NCI-H345 treated with DMSO at 0.1 percent for 48 hours (cell line): ENCODE measurements around the gene EXOC6.
A peak's percentile ranks its signal among the peaks of the same experiment; 100 is the strongest.

Experiments used
- DNase-seq: peaks from one replicate; lab custom pipeline; 2025; ENCODE audit not compliant: unreplicated experiment; lab: John Stamatoyannopoulos, UW

The EXOC6 gene

GRCh38 chr10:92999191-92999590 lies 150.9 kb downstream of the EXOC6 start:
- no peak for DNase-seq

DNA sequence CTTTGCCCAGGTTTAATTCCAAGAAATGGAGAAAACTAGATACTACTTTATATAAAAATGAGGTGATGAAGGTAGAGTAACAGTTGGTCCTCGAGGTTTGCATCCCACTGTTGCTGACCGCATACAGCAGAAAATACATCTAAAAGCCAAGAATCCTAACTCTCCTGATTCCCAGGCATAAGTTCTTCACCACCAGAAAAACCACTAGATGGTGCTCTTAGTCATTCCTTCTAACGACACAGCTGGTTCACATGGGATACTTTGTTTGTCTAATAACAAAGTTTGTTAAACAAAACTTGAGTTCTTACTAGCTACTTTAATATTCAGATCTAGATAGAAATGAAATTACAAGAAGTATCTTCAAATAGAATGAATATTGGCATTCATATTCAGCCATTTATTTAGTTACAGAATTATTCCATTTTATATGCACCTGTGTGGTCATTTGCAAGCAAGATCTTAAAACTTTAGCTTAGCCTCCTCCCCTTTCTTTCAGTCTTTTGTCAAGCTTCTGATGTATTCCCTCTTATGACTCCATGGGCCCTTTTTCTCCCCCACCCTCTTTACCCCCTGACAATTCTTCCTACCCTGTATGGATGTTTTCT lies 158.2 kb downstream of the EXOC6 start:
- peak; percentile 1 for DNase-seq

DNA sequence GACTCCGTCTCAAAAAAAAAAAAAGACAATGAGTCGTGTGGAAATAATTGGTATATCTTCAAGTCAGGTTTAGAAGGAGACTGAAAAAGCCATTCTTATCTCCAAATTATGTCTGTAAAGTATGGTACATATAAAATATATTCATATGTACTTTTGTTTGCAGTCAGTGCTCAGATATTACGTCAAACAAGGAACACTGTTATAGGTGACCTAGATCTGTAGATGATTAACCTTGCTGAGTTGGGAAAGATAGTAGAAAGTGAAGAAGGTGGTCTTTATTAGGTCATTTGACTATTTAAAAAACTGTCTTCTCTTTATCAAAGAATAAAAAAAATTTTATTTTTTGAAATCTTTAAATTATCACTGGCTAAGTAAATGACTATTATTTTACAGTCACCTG lies 167.4 kb downstream of the EXOC6 start:
- DNase-seq = no peak

- no peak for DNase-seq
Observed at GRCh38 chr10:93023013-93023650, 174.8 kb downstream of the EXOC6 start.

DNA sequence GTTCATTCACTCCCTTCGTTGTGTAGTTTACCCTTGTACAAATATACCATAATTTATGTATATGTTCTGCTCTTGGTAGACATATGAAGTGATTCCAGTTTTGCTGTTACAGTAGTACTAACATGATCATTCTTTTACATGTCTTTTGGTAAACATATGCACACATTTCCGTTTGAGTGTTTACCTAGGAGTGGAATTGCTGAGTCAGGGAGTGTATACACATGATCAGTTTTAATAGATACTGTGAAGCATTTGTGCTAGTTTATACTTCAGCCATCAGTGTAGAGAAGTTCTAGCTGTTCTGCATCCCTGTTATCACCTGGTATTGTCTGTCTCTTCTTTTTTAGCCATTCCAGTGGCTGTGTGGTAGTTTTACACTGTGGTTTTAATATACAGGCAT lies 177.8 kb downstream of the EXOC6 start:
- DNase-seq = no peak

DNA sequence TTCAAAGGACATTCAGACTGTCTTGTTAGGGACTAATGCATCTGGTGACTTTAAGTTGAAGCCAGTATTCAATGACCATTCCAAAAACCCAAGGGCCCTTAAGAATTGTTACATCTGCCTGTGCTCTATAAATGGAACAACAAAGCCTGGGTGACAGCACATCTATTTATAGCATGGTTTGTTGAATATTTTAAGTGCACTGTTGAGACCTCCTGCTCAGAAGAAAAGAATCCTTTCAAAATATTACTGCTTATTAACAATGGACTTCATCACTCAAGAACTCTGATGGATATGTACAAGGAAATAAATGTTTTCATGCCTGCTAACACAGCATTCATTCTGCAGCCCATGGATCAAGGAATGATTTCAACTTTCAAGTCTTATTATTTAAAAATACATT lies 179.2 kb downstream of the EXOC6 start:
- no peak for DNase-seq

DNA sequence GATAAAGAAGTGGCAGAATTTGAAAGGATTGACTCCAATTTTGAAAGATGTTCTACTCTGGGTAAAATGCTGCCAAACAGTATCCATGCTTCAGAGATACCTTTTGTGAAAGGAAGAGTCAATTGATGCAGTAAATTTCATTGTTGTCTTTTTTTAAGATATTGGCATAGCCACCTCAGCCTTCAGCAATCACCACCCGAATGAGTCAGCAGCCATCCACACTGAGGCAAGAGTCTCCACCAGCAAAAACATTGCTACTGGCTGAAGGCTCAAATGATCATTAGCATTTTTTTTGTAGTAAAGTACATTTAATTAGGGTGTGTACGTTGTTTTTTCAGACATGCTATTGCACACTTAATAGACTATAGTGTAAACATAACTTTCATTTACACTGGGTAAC lies 180.6 kb downstream of the EXOC6 start:
- DNase-seq = no peak

DNA sequence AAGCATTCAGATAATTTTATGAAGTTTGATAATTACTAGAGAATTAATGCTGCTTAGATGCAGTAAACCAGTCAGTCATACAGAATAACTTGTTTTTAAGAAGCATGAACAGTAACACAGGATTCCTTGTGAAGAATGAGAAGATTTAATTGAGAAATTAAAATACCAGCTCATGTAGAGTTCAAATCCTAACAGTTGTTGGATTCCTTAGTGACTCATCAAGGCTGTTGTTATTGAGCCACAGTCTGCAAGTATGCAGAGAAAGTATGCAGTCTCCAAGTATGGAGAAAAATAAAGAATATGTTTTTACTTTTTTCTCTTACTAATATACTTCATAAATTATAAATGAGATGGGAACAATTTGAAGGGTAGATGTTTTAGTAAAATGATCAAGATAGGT lies 182.1 kb downstream of the EXOC6 start:
- no peak for DNase-seq

DNA sequence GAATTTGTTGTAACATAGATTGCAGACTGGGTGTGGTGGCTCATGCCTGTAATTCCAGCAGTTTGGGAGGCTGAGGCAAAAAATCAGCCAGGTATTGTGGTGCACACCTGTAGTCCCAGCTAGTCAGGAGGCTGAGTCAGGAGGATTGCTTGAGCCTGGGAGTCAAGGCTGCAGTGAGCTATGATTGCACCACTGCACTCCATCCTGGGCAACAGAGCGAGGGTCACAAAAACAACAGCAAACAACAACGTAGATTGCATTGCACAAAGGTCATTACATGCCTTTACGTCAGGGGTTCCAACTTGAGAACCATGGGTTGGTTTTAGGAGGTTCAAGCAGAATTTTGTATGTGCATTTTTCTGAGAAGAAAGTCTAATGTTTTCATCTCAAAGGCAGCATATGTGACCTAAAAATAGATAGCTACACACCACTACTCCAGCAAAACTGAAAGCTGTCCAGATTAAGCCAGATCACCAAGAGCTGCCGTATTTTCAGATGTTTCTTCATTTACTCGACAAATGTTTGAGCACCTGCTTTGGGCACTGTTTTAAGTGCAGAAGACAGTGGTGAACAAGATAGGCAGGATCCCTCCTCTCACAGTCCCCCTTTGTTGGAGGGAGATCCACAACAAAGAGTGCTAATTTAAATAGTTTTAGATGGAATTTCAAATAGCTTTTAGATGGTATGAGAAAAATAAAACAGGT lies 183.9 kb downstream of the EXOC6 start:
- no peak for DNase-seq

- DNase-seq = no peak
Observed at GRCh38 chr10:93032809-93033137, 184.5 kb downstream of the EXOC6 start.

- DNase-seq = no peak
Observed at GRCh38 chr10:93034426-93034825, 186.1 kb downstream of the EXOC6 start.

DNA sequence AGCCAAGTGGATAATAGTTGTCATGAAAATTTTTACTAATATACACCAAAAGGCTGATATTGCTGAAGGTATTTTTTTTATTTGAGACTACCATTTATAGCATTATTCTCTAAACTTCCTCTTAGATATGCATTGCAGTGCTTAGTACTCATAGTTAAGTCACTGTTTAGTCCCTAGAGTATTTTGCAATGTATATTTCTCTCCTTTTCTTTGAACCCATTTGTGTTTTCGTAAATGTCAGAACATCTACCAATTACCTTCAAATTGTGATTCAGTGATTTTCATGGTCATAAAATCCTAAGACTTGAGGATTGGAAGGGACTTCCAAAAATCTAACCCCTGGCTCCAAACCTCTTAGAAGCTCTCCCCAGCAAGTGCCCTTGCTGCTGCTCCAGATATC lies 190.8 kb downstream of the EXOC6 start:
- DNase-seq = no peak

GRCh38 chr10:93039721-93040120 lies 191.4 kb downstream of the EXOC6 start:
- DNase-seq = no peak

DNA sequence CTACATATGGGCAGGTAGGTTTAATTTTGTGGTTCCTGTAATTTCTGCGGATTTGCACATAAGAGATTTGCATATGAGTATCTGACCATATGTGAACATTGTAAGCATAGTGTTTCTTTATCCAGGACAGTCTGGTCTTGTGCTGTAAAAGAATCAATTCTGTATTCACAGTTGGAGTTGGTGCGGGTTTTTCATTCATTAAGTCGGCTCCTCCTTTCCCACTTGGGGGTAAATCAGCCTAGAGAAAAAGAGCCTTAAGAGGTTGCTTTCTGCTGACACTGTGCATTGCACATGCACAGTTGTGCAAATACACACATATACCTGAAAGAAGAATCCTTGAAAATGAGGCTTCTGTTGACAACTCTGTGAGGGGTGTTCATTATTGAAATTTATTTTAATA lies 206.2 kb downstream of the EXOC6 start:
- DNase-seq = no peak

- no peak for DNase-seq
Observed at GRCh38 chr10:93058139-93058538, 209.8 kb downstream of the EXOC6 start.

DNA sequence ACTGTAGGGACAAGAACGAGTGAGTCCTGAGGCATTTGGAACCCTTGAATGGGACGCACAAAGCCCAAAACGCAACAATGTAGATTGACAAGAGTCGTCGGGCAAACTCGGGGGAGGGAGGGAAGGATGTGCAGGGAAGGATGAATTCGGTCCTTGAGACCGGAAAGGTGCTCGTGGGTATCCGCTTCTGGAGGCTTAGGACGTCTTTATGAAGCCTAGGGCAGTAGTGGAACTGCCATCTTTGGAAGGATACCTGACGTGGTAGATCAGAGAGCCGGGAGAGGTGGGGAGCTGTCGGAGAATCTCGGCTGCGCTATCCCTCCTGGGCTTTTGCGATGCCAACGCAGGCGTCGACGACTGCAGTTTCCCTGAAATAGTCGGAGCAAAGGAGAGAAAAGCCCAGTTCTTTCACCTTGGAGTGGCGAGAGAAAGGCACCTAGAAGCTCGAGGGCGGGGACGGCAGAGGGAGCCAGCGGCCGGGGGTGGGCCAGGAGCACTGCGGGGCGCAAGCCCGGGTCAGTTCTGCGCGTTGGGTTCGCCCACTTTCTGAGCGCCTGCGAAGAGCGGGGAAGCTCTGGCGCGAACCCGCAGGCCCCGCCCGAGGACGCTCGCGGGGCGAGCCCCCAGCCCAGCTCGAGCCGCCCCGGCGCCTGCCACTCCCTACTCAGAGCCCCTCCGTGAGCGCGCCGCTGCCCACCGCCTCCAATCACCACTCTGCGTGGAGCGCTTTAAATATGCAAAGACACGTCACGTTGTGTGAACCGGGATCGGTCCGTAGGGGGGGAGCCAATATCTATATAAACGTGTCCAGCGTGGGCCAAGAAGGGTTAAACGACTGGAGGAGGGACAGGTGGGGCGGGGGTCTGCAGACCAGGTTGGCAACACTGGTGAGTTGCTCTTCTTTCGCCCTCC lies 211.9 kb downstream of the EXOC6 start, which contains the start of gene CYP26C1:
CYP26C1 (plus strand) TSS at position 824 of the 912 bp plus-strand sequence. CDS start 466 bp downstream, outside the sequence.
- DNase-seq = no peak

GRCh38 chr10:93060887-93061593 lies 212.7 kb downstream of the EXOC6 start:
- no peak for DNase-seq

GRCh38 chr10:93061594-93062513 lies 213.5 kb downstream of the EXOC6 start:
- no peak for DNase-seq

DNA sequence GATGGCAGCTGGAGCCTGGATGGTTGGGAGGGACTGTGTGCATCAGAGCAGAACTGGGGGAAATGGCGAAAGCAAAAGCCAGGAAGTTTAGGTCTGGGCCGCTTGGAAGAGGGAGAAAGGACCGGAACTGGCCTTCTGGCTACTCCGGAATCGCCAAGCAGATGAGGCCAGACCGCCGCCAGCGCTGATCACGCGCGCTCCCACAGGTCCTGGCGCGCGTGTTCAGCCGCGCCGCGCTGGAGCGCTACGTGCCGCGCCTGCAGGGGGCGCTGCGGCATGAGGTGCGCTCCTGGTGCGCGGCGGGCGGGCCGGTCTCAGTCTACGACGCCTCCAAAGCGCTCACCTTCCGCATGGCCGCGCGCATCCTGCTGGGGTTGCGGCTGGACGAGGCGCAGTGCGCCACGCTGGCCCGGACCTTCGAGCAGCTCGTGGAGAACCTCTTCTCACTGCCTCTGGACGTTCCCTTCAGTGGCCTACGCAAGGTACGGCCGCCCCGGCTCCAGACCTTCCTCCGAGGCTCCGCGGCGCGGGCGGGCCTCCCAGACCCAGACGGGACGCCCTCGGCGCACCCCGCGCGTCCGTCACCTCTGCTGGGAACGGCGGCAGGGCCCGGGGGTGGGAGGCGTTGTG lies 214.3 kb downstream of the EXOC6 start:
- no peak for DNase-seq
